SK-N-MC (cell line): ENCODE measurements around the gene ACADL.

ENCODE experiments used
- EZH2 ChIP-seq: fragments of 200-600 bp; sonication (generic); IDR thresholded peaks from one replicate; pipeline ENCODE4 v1.6.1; 2017; ENCODE audit warnings: antibody characterized with exemption
- FOXP2 ChIP-seq: optimal IDR thresholded peaks from 2 replicates; pipeline ENCODE3; 2011; ENCODE audit warnings: mild to moderate bottlenecking, moderate library complexity; ENCODE audit not compliant: insufficient read depth; ENCODE audit errors: extremely low read length, control extremely low read depth
- POLR2AphosphoS5 ChIP-seq: IDR thresholded peaks from 2 replicates; pipeline ENCODE4 v1.6.1; 2012; ENCODE audit warnings: mild to moderate bottlenecking, low read depth, low read length, borderline replicate concordance

DNA sequence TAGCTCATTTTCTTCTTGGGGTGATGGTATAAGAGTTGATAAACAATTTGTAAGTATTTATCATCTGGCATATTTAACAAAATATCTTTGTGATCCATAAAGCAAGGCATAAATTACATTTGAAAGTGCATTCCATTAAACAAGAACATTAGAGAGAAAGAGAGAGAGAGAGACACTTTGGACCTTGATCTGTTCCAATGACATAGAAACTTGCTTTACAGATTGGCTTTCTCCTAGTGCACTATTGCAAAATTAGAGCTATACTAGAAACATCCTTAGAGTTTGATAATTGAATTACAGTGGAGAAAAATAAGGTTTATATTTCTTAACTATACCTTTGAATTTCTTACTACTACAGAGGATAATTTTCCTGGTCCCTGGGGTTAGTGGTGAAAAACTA is 5.7 kb upstream of the ACADL start:
- TF ChIP-seq EZH2 (no peak), FOXP2 (no peak), POLR2AphosphoS5 (no peak)
